Measurements from ENCODE around the gene CDYL.

Gene CDYL

DNA sequence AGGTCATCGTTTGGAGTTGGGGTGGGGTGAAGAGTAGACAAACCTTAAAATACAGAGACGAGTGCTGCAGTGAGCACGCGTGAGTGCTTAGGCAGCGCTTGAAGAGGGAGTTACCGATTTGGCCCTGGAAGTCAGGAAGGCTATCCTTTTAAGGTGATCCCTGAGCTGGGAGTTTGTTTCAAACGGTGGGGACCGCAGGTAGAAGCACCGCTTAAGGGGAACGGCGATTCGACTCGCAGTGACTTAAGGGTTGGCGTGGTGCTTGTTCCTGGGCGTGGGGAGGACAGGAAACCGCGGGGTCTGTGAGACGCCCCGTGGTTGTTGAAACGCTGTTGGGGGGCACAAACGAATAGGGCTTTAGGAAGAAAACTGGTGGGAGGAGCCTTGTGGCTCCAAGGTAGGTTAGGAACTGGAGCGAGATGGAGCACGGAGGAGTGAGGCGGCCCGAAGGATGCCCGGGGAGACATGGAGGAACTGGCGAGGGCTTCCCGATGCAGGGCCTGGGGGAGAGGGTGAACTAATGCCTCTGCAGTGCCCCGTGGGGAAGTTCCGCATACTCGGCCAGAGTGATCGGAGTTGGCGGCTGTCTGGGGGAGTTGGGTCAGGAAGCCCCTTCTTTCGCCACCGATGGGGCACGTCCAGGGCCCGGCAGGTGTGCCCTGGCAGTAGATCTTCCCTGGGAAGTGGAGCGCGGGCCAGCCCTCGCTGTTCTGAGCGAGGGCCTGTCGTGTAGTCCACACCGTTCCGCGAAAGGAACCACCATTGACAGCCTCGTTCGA, 1.3 kb upstream of the CDYL start:
- no peak for DNase-seq (ENCODE audit: low spot score)

GRCh38 chr6:4775494-4776130, 592 bp upstream of the CDYL start:
- DNase-seq (ENCODE audit: low spot score) = peak; percentile 32

- DNase-seq (ENCODE audit: low spot score) = no peak
Observed at GRCh38 chr6:4776493-4777393, 539 bp downstream of the CDYL start.

DNA sequence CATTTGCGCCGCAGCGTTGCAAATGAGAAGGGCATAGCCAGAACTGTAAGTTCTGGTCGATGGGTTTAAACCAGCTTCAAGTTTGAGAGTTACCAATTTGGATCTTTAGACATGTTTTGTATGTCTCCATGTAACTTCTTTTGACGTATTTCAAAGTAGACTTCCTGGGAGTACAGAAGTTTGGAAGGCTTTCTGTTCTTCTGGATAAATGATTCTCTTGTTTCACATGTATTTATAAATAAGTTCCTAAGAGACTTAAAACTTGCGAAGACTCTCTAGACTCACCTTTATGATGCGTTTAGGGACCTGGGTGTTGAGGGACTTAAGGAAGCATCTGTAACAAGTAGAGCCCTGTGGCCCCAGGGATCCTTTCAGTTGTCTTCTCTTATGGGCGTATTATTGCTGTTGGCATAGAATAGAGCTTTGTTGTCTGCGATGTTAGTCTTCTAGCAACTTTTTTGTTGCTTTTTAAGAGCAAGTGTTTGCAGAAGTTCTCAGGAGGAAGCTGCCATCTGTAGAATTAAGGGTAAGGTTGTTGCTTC, 1.3 kb downstream of the CDYL start:
- DNase-seq (ENCODE audit: low spot score) = no peak

- no peak for DNase-seq (ENCODE audit: low spot score)
Observed at GRCh38 chr6:4778086-4778485, 1.9 kb downstream of the CDYL start.

- no peak for DNase-seq (ENCODE audit: low spot score)
Observed at GRCh38 chr6:4780360-4780812, 4.2 kb downstream of the CDYL start.

- DNase-seq (ENCODE audit: low spot score) = no peak
Observed at GRCh38 chr6:4781426-4781825, 5.2 kb downstream of the CDYL start.

GRCh38 chr6:4781967-4782575, 5.9 kb downstream of the CDYL start:
- DNase-seq (ENCODE audit: low spot score) = no peak

- no peak for DNase-seq (ENCODE audit: low spot score)
Observed at GRCh38 chr6:4786996-4787395, 10.8 kb downstream of the CDYL start.

GRCh38 chr6:4788482-4788881, 12.3 kb downstream of the CDYL start:
- no peak for DNase-seq (ENCODE audit: low spot score)

DNA sequence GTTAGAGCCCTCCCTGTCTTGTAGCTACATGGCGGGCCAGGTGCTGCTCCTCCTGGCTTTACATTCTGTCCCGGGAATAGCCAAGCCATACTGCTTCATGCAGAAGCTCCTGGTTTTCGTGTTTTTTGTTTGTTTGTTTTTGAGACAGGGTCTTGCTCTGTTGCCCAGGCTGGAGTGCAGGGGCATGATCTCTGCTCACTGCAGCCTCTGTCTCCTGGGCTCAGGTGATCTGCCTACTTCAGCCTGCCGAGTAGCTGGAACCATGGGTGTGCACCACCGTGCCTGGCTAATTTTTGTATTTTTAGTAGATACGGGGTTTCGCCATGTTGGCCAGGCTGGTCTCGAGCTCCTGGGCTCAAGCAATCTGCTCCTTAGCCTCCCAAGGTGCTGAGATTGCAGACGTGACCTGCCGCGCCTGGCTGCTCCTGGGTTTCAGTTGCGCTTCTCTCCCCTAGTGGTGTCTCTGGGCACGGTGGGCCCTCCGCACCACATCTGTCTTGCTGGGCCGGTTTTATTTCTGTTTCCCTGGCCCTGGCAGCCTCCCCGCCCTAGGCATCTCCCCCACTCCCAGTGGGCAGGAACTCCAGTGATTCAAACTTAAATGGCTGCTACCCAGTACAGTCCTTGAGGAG, 12.9 kb downstream of the CDYL start:
- no peak for DNase-seq (ENCODE audit: low spot score)

DNA sequence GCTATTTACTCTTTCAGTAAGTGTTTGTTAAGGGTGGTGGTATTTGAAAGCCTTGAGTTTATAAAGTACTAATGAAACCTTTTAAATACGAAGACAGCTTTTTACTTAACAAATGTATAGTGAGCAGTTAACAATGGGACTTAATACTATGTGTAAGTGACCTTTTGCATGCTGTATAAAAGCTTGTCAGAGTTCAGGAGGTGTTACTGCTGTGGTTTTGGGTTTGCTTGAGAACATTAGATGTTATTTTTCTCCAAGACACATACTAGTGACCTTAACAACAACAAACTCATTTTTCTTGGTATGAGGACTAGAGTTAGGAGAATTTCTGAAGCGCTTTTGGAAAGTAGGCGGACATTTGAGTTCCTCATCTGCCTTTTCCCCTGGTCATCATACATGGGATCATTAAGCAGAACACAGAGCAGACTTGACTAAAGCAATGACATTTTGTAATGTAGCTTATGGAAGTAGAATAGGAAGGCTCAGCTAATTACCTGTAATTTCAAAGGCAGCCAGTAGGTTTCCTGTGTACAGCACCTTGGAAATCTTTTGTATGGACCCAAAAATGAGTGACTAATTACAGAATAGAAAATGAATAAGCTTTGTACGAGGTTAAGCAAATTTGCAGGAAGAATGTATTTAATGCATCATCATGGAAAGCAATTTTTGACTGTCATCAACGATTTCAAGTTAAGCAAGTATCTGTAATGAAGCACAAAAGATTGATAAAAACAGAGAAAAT, 14.1 kb downstream of the CDYL start:
- DNase-seq (ENCODE audit: low spot score) = peak; percentile 30

DNA sequence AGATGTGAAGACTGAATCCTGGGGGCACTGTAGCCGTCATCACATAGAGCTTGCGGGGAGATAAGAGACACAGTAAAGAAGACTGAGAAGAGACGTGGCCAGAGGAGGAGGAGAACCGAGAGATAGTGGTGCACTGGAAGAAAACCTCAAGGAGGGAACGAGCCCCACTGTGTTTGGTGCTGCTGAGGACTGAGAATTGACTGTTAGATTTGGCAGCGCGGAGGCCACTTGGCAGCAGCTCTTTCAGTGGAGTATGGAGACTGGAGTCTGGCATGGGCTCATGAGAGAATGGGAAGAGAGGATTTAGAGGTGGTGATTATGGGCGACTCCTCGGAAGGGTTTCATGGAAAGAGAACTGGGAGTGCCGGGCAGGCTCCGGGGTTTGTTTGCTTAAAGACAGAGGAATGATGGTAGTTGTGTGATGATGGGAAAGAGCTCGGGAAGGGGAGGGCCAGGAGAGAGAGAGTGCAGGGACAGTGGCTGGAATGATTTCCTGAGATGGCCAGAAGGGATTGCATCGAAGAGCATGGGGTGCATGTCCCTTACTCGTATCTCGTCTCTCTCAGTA, 18.0 kb downstream of the CDYL start:
- DNase-seq (ENCODE audit: low spot score) = no peak

- no peak for DNase-seq (ENCODE audit: low spot score)
Observed at GRCh38 chr6:4797587-4797986, 21.4 kb downstream of the CDYL start.

GRCh38 chr6:4799912-4800311, 23.7 kb downstream of the CDYL start:
- no peak for DNase-seq (ENCODE audit: low spot score)

GRCh38 chr6:4800662-4801061, 24.5 kb downstream of the CDYL start:
- no peak for DNase-seq (ENCODE audit: low spot score)

- no peak for DNase-seq (ENCODE audit: low spot score)
Observed at GRCh38 chr6:4801491-4802110, 25.4 kb downstream of the CDYL start.

DNA sequence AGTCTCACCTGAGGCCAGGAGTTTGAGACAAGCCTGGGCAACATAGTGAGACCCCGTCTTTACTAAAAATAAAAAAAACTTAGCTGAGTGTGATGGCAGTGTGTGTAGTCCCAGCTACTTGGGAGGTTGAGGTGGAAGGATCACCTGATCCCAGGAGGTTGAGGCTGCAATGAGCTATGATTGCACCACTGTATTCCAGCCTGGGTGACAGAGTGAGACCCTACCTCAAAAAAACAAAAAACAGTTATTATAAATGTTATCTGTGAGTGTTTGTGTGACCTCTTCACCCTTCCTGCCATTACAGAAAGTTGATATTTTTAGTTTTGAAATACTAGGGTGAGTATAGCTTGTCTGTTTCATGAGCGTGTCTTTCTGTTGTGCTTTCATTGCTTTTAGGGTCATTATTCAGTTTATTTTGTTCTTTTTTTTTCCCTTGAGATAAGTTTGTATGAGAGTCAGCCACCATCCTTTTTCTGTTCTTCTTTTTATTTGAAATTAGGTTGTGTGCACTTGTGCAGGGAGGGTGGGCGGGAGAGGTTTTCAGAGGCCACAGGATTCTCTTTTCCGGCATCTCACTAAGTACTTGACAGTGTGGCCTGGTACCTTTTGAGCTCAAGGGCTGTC, 26.2 kb downstream of the CDYL start:
- DNase-seq (ENCODE audit: low spot score) = no peak

- no peak for DNase-seq (ENCODE audit: low spot score)
Observed at GRCh38 chr6:4803343-4803744, 27.1 kb downstream of the CDYL start.
